LNCaP clone FGC (cell line): ENCODE data around the gene RNF121.

ENCODE experiments used
- DNase-seq: peaks from one replicate; pipeline ENCODE4 v3.0.0-alpha.2; 2011; ENCODE audit warnings: low read depth
- H3K4me3 ChIP-seq: 2 replicates; pipeline ENCODE4 v1.5.1; 2011; ENCODE audit warnings: mild to moderate bottlenecking, low read depth, low read length, control low read depth
- CTCF ChIP-seq: IDR thresholded peaks from 2 replicates; pipeline ENCODE4 v1.5.1; 2012; ENCODE audit warnings: mild to moderate bottlenecking; ENCODE audit not compliant: control insufficient read depth, insufficient read depth; ENCODE audit errors: extremely low read depth

The RNF121 gene

DNA sequence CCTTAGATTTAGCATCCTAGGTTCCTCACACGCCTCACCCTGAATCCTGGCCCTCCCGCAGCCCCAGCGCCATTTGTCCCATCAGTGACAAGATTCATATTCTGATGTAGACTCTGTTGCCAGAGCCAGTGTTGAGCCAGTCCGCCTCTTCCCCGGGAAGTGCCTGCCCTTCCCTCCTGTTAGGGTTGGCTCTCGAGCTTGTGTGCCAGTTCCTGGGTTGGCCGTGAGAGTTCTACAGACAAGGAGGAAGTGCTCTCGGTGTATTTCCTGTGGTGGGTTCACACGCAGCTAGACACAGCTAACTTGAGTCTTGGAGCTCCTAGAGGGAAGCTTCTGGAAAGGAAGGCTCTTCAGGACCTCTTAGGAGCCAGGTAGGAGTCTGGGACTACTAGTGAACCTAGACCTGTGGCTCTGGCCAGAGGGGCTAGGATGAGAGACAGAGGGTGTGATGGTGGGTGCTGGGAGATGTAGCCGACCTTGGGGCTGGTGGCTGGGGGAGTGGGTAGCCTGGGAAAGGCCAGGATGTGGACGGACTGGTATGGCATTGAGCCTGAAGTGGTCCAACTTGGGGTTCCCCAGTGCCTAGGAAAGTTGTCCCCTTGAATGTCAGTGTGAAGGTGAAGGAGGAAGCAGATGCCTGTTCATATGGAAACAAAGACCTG is 69.9 kb downstream of the RNF121 start, which contains the start of gene IL18BP:
Gene IL18BP, plus strand, starts transcription at position 261 of the 662 bp plus-strand sequence. CDS start 1,076 bp downstream, outside the sequence.
- TF ChIP-seq CTCF = no peak
- no peak within 1 kb of the TSS for H3K4me3 ChIP-seq
- DNase-seq = no peak

DNA sequence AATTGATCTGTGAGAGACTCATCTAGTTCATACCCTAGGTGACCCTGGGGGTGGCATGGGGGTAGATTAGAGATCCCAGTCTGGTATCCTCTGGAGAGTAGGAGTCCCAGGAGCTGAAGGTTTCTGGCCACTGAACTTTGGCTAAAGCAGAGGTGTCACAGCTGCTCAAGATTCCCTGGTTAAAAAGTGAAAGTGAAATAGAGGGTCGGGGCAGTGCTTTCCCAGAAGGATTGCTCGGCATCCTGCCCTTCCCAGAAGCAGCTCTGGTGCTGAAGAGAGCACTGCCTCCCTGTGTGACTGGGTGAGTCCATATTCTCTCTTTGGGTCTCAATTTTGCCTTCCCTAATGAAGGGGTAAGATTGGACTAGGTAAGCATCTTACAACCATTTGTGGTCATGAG is 70.5 kb downstream of the RNF121 start:
- no peak overlapping the region for H3K4me3 ChIP-seq
- DNase-seq = no peak
- no peak for TF ChIP-seq CTCF

DNA sequence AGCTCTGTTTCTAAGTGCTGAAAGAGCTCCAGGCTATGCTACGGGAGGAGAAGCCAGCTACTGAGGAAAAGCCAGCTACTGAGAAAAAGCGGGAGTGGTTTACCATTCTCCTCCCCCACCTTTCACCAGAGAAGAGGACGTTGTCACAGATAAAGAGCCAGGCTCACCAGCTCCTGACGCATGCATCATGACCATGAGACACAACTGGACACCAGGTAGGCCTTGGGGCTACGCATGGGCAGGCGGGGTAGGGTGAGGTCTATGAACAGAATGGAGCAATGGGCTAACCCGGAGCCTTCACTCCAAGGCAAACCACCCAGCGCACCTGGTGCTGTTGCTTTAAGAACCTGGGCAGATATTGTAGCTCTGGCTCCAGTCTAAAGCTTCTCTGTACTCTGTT is 71.0 kb downstream of the RNF121 start:
- DNase-seq = no peak
- no peak for TF ChIP-seq CTCF
- H3K4me3 ChIP-seq = no peak overlapping the region

DNA sequence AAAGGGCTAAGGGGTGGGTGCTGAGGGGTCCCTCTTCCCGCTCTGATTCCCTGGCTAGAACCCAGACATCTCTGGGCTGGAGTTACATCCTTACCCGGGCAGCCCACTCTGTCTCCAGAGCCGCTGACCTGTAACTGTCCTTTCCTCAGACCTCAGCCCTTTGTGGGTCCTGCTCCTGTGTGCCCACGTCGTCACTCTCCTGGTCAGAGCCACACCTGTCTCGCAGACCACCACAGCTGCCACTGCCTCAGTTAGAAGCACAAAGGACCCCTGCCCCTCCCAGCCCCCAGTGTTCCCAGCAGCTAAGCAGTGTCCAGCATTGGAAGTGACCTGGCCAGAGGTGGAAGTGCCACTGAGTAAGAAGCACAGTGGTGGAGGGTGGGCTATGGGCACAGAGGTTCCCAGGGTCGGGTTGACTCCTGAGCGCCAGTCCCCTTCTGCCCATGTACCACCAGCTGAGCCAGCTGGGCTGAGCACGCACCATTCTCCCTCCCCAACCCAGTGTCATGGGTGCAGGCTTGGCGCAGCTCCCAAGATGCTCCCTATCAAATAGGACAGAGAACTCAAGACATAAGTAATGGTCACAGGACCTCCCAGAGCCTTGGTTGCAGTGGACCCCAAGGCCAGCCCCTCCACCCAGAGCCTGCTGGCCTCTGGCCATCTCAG is 71.5 kb downstream of the RNF121 start:
- no peak for TF ChIP-seq CTCF
- H3K4me3 ChIP-seq = no peak overlapping the region
- DNase-seq = no peak

DNA sequence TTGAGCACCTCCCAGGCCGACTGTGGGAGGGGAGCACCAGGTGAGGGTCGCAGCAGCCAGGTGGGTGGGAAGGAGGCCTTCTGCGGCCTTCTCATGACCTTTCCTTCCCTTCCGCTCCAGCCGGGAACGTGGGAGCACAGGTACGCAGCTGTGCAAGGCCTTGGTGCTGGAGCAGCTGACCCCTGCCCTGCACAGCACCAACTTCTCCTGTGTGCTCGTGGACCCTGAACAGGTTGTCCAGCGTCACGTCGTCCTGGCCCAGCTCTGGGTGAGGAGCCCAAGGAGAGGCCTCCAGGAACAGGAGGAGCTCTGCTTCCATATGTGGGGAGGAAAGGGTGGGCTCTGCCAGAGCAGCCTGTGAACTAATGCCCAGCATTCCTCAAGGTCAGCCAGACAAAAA is 72.4 kb downstream of the RNF121 start:
- no peak for TF ChIP-seq CTCF
- no peak overlapping the region for H3K4me3 ChIP-seq
- no peak for DNase-seq

- DNase-seq = no peak
- TF ChIP-seq CTCF = no peak
- H3K4me3 ChIP-seq = no peak overlapping the region
Measured at GRCh38 chr11:72001834-72002591, 73.2 kb downstream of the RNF121 start.
